Measurements from ENCODE around the gene CNTNAP2.

DNA sequence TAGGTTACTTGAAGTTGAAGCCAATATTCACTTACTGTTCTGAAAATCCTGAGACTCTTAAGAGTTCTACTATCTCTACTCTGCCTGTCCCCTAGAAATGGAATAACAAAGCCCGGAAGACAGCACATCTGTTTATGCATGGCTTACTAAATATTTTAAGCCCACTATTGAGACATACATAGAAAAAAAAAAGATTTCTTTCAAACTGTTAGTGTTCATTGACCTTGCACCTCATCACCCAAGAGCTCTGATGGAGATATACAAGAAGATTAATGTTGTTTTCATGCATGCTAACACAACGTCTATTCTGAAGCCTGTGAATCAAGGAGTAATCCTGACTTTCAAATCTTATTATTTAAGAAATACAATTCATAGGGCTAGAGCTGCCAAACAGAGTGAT, 1614.7 kb downstream of the CNTNAP2 start:
- no peak for TF ChIP-seq GATA2 (IDR thresholded peaks at IDR 0.05; ENCODE audit: low read depth, low read length)
- no peak for TF ChIP-seq GATA3 (IDR thresholded peaks at IDR 0.05; ENCODE audit: low read depth, low read length)
